Sigmoid colon (tissue), 4 donors: ENCODE results near the gene MERTK.

Experiments
- CTCF ChIP-seq, 4 experiments: fragments of 450-650 bp in 3 of 4; fragments of 200-600 bp in 1 of 4; IDR thresholded peaks; one replicate each; pipeline ENCODE4 v1.5.1; 2016 to 2019; ENCODE audit warnings: antibody characterized with exemption in 4 of 4, mild to moderate bottlenecking in 3 of 4, moderate library complexity in 2 of 4
- POLR2AphosphoS5 ChIP-seq, 4 donors: sonication (generic); formaldehyde crosslinking; IDR thresholded peaks; one replicate each; pipeline ENCODE4 v1.6.1; 2017; ENCODE audit warnings: antibody characterized with exemption in 4 of 4

GRCh38 chr2:111967018-111967417, 68.6 kb downstream of the MERTK start:
- no peak for TF ChIP-seq CTCF (IDR thresholded peaks at IDR 0.05)
- TF ChIP-seq POLR2AphosphoS5 (IDR thresholded peaks at IDR 0.05), result no peak
